H9 (cell line): Measurements from ENCODE around the gene CCDC85B. TPM values are rescaled to one million over a fixed set of nuclear protein-coding genes. Genes with fewer than 3 reads are reported as not detected.

Source experiments
- DNase-seq: peaks from one replicate; pipeline ENCODE4 v3.0.0-alpha.2; 2017
- H2AFZ ChIP-seq: one replicate; pipeline ENCODE4 v1.6.1; 2013; ENCODE audit warnings: mild to moderate bottlenecking, low read length, control low read depth, moderate library complexity
- H2AK5ac ChIP-seq: 2 replicates; pipeline ENCODE4 v1.6.1; 2013; ENCODE audit warnings: low read length, control low read depth, mixed read lengths; ENCODE audit not compliant: insufficient read length
- H2BK120ac ChIP-seq: one replicate; pipeline ENCODE4 v1.6.1; 2013; ENCODE audit warnings: low read depth, mild to moderate bottlenecking, low read length, control low read depth, inconsistent platforms; ENCODE audit not compliant: poor library complexity, severe bottlenecking
- H2BK12ac ChIP-seq: 2 replicates; pipeline ENCODE4 v1.6.1; 2013; ENCODE audit warnings: low read length, control low read depth, mixed read lengths, low read depth; ENCODE audit not compliant: insufficient read length
- H2BK15ac ChIP-seq: 2 replicates; pipeline ENCODE4 v1.6.1; 2013; ENCODE audit warnings: low read depth, low read length, control low read depth
- H2BK20ac ChIP-seq: one replicate; pipeline ENCODE4 v1.6.1; 2013; ENCODE audit warnings: low read depth, mild to moderate bottlenecking, low read length, control low read depth, inconsistent platforms; ENCODE audit not compliant: poor library complexity, severe bottlenecking
- H2BK5ac ChIP-seq: 2 replicates; pipeline ENCODE4 v1.6.1; 2013; ENCODE audit warnings: low read length, control low read depth, mixed read lengths; ENCODE audit not compliant: insufficient read length
- H3K14ac ChIP-seq: 2 replicates; pipeline ENCODE4 v1.6.1; 2013; ENCODE audit warnings: low read length, control low read depth; ENCODE audit not compliant: insufficient read depth
- H3K18ac ChIP-seq: 2 replicates; pipeline ENCODE4 v1.6.1; 2013; ENCODE audit warnings: low read depth, mild to moderate bottlenecking, mixed read lengths, low read length, control low read depth; ENCODE audit not compliant: insufficient read length
- H3K23ac ChIP-seq: 2 replicates; pipeline ENCODE4 v1.6.1; 2013; ENCODE audit warnings: low read length, control low read depth, mixed read lengths, low read depth; ENCODE audit not compliant: insufficient read length
- H3K23me2 ChIP-seq: 2 replicates; pipeline ENCODE4 v1.6.1; 2013; ENCODE audit warnings: low read depth, mild to moderate bottlenecking, mixed read lengths, low read length, control low read depth; ENCODE audit not compliant: insufficient read length, poor library complexity, severe bottlenecking
- H3K27ac ChIP-seq: 2 replicates; pipeline ENCODE4 v1.5.1; 2013; ENCODE audit warnings: low read length, control low read depth, mixed read lengths, low read depth; ENCODE audit not compliant: insufficient read length
- H3K27me3 ChIP-seq: 2 replicates; pipeline ENCODE4 v1.6.1; 2013; ENCODE audit warnings: low read length, control low read depth, inconsistent platforms; ENCODE audit not compliant: insufficient read depth
- H3K4ac ChIP-seq: 2 replicates; pipeline ENCODE4 v1.6.1; 2013; ENCODE audit warnings: low read depth, mild to moderate bottlenecking, control low read depth, inconsistent platforms, low read length, moderate library complexity
- H3K4me1 ChIP-seq: 2 replicates; pipeline ENCODE4 v1.6.1; 2013; ENCODE audit warnings: low read length, control low read depth, inconsistent platforms; ENCODE audit not compliant: insufficient read depth
- H3K4me2 ChIP-seq: 2 replicates; pipeline ENCODE4 v1.6.1; 2013; ENCODE audit warnings: low read length, control low read depth, mixed read lengths; ENCODE audit not compliant: insufficient read length, insufficient read depth
- H3K56ac ChIP-seq: 2 replicates; pipeline ENCODE4 v1.6.1; 2013; ENCODE audit warnings: low read depth, mild to moderate bottlenecking, mixed read lengths, low read length, control low read depth; ENCODE audit not compliant: insufficient read length
- H3K79me1 ChIP-seq: 2 replicates; pipeline ENCODE4 v1.6.1; 2013; ENCODE audit warnings: low read depth, mild to moderate bottlenecking, moderate library complexity, low read length, control low read depth, inconsistent platforms; ENCODE audit not compliant: insufficient read depth, poor library complexity, severe bottlenecking
- H3K79me2 ChIP-seq: 2 replicates; pipeline ENCODE4 v1.6.1; 2013; ENCODE audit warnings: low read length, control low read depth, inconsistent platforms; ENCODE audit not compliant: insufficient read depth
- H3K9ac ChIP-seq: 2 replicates; pipeline ENCODE4 v1.6.1; 2013; ENCODE audit warnings: low read length, control low read depth, mixed read lengths; ENCODE audit not compliant: insufficient read length; ENCODE audit errors: extremely low read depth
- H3K9me3 ChIP-seq: one replicate; pipeline ENCODE4 v1.6.1; 2013; ENCODE audit warnings: low read depth, low read length, inconsistent platforms; ENCODE audit not compliant: control insufficient read depth
- H3T11ph ChIP-seq: one replicate; pipeline ENCODE4 v1.6.1; 2013; ENCODE audit warnings: mild to moderate bottlenecking, low read length, control low read depth, inconsistent platforms
- H4K20me1 ChIP-seq: one replicate; pipeline ENCODE4 v1.6.1; 2013; ENCODE audit not compliant: control insufficient read depth, insufficient read length, insufficient read depth
- H4K5ac ChIP-seq: 2 replicates; pipeline ENCODE4 v1.6.1; 2013; ENCODE audit warnings: low read depth, mild to moderate bottlenecking, mixed read lengths, low read length, control low read depth; ENCODE audit not compliant: insufficient read length
- H4K8ac ChIP-seq: replicated peaks from 2 replicates; pipeline ENCODE4 v1.6.1; 2013; ENCODE audit warnings: low read length, control low read depth, mixed read lengths, low read depth; ENCODE audit not compliant: insufficient read length
- H4K91ac ChIP-seq: 2 replicates; pipeline ENCODE4 v1.6.1; 2013; ENCODE audit warnings: low read depth, mild to moderate bottlenecking, moderate library complexity, mixed read lengths, low read length, control low read depth; ENCODE audit not compliant: insufficient read length
- H3K27ac Mint-ChIP-seq, 3 experiments: 2 replicates in 2 of 3; 3 replicates in 1 of 3; pipeline ENCODE4 v1.8.0; 2020 to 2021; ENCODE audit warnings: mixed read lengths in 3 of 3, mild to moderate bottlenecking in 1 of 3, moderate library complexity in 1 of 3
- H3K27me3 Mint-ChIP-seq: 2 replicates; pipeline ENCODE4 v1.8.0; 2021; ENCODE audit warnings: low read depth, mild to moderate bottlenecking, moderate library complexity, mixed read lengths
- H3K36me3 Mint-ChIP-seq, 3 experiments: 2 replicates in 2 of 3; 3 replicates in 1 of 3; pipeline ENCODE4 v1.8.0; 2020 to 2021; ENCODE audit warnings: low read depth in 3 of 3, mixed read lengths in 3 of 3; ENCODE audit not compliant: insufficient read depth in 1 of 3
- H3K4me1 Mint-ChIP-seq, 2 experiments: 2 replicates each; pipeline ENCODE4 v1.8.0; 2020; ENCODE audit warnings: mixed read lengths in 2 of 2
- H3K4me3 Mint-ChIP-seq, 2 experiments: 2 replicates in 1 of 2; 3 replicates in 1 of 2; pipeline ENCODE4 v1.8.0; 2020 to 2021; ENCODE audit warnings: mild to moderate bottlenecking in 2 of 2, mixed read lengths in 2 of 2, moderate library complexity in 1 of 2
- H3K9me3 Mint-ChIP-seq, 2 experiments: 2 replicates in 1 of 2; 3 replicates in 1 of 2; pipeline ENCODE4 v1.8.0; 2020; ENCODE audit warnings: mild to moderate bottlenecking in 2 of 2, mixed read lengths in 2 of 2, moderate library complexity in 1 of 2
- WGBS: extraction: QIAGEN DNeasy Blood & Tissue Kit; methylation state at CpG from one replicate; pipeline ENCODE4 v1.1.7; 2013; ENCODE audit warnings: missing lambda C conversion rate, low lambda C conversion rate, mixed read lengths; ENCODE audit not compliant: insufficient read length; ENCODE audit errors: extremely low coverage; 5-methylcytosine and 5-hydroxymethylcytosine counted together
- long read RNA-seq: library from polyadenylated mRNA; unstranded; transcript quantifications from one replicate; pipeline ENCODE4 v2.0.0, GENCODE V29; 2020
- total RNA-seq: library from RNA; stranded (reverse); gene quantifications from 2 replicates; pipeline ENCODE4 v1.2.1, GENCODE V29; 2021
- TF ChIP-seq, protein P1 (sequence below): fragments of 200-600 bp; sonication (generic); conservative IDR thresholded peaks from 3 replicates; pipeline ENCODE4 v1.8.0; 2021; ENCODE audit warnings: antibody characterized with exemption, mild to moderate bottlenecking

CCDC85B gene
- 23.3 and 23.4 TPM in 2 replicates for total RNA-seq
- long read RNA-seq, transcript CCDC85B-201 (1 exons, 1,524 nt), result major isoform, 7 of 7 reads
- long read RNA-seq, partial matches to known transcripts, result 0 of 7 reads
- long read RNA-seq, other reads (novel, unspliced or antisense), result 0 of 7 reads

DNA sequence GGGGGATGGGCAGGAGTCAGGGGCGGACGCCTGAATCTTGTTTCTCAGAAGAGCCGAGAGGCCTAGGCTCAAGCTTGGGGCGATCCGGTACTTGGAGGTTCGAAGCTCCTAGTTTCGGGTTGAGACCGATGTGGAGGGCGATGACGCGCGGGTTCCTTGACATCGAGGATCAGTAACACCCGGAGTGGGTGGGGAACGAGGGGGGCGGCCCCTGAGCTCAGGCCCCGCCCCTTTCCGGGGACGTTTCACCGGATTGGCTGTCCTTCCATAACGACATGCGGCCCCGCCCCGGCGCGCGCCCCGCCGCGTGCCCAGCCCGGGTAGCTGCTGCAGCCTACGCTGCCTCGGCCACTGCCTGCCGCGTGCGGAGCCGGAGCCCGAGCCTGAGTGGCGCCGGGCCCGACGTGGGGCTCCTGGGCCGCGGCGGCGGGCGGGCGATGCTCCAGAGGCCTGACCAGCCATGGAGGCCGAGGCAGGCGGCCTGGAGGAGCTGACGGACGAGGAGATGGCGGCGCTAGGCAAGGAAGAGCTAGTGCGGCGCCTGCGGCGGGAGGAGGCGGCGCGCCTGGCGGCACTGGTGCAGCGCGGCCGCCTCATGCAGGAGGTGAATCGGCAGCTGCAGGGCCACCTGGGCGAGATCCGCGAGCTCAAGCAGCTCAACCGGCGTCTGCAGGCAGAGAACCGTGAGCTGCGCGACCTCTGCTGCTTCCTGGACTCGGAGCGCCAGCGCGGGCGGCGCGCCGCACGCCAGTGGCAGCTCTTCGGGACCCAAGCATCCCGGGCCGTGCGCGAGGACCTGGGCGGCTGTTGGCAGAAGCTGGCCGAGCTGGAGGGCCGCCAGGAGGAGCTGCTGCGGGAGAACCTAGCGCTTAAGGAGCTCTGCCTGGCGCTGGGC, at the start of gene CCDC85B:
TSS of gene CCDC85B (plus strand) at position 350 of the 895 bp plus-strand sequence. CDS start at position 461, 111 bp downstream.
- no peak within 1 kb of the TSS for H3K23ac ChIP-seq
- peak within 1 kb of the TSS; percentile 70 for H3K4me2 ChIP-seq
- H3K79me1 ChIP-seq, result no peaks in the 10 kb centered on the region
- peak within 1 kb of the TSS; percentile 71 for H3K18ac ChIP-seq
- TF ChIP-seq, protein P1, sequence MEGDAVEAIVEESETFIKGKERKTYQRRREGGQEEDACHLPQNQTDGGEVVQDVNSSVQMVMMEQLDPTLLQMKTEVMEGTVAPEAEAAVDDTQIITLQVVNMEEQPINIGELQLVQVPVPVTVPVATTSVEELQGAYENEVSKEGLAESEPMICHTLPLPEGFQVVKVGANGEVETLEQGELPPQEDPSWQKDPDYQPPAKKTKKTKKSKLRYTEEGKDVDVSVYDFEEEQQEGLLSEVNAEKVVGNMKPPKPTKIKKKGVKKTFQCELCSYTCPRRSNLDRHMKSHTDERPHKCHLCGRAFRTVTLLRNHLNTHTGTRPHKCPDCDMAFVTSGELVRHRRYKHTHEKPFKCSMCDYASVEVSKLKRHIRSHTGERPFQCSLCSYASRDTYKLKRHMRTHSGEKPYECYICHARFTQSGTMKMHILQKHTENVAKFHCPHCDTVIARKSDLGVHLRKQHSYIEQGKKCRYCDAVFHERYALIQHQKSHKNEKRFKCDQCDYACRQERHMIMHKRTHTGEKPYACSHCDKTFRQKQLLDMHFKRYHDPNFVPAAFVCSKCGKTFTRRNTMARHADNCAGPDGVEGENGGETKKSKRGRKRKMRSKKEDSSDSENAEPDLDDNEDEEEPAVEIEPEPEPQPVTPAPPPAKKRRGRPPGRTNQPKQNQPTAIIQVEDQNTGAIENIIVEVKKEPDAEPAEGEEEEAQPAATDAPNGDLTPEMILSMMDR, result peak; percentile 61
- peak within 1 kb of the TSS; percentile 20 to 40 (median 40); a peak in 2 of 7 replicates for H3K27ac Mint-ChIP-seq
- H4K91ac ChIP-seq, result no peak within 1 kb of the TSS
- peak; percentile 94 for DNase-seq
- H3K9me3 Mint-ChIP-seq, result peaks cover 2 to 4% of the 10 kb centered on the region in 2 experiments; a peak in 2 of 5 replicates
- H3K4me1 Mint-ChIP-seq, result peaks cover 39 to 56% of the 10 kb centered on the region in 2 experiments
- H4K5ac ChIP-seq, result no peak within 1 kb of the TSS
- peaks cover 11 to 38% (median 18%) of the 10 kb centered on the region in 3 experiments for H3K36me3 Mint-ChIP-seq
- H2BK12ac ChIP-seq, result no peak within 1 kb of the TSS
- no peaks in the 10 kb centered on the region; the same call in 1 of the 2 replicates for H3K79me2 ChIP-seq
- peak within 1 kb of the TSS; percentile 60 for H3K9ac ChIP-seq
- H3K4ac ChIP-seq, result no peak within 1 kb of the TSS
- H3K4me3 Mint-ChIP-seq, result peak within 1 kb of the TSS; percentile 97 to 98
- no CpG with 5 or more reads among the region's 94 CpGs for WGBS
- no peaks in the 10 kb centered on the region for H3K9me3 ChIP-seq
- peaks cover 18% of the 10 kb centered on the region for H3K27me3 Mint-ChIP-seq
- no peak within 1 kb of the TSS for H3K56ac ChIP-seq
- no peaks in the 10 kb centered on the region for H4K20me1 ChIP-seq
- H3K27me3 ChIP-seq, result peaks cover 6% of the 10 kb centered on the region; the same call in 1 of the 2 replicates
- no peak within 1 kb of the TSS for H3K27ac ChIP-seq
- peak within 1 kb of the TSS; percentile 53 for H2AFZ ChIP-seq
- H3K4me1 ChIP-seq, result peaks cover 9% of the 10 kb centered on the region; the same call in 1 of the 2 replicates
- H2BK20ac ChIP-seq, result no peak within 1 kb of the TSS
- no peak within 1 kb of the TSS for H4K8ac ChIP-seq
- no peak within 1 kb of the TSS for H2BK15ac ChIP-seq
- H3T11ph ChIP-seq, result no peak within 1 kb of the TSS
- H3K14ac ChIP-seq, result peak within 1 kb of the TSS; percentile 85
- no peak within 1 kb of the TSS for H2BK120ac ChIP-seq
- no peak within 1 kb of the TSS for H2BK5ac ChIP-seq
- H2AK5ac ChIP-seq, result no peak within 1 kb of the TSS
- peaks cover 23% of the 10 kb centered on the region for H3K23me2 ChIP-seq
